ENCODE data around the gene ZDHHC13. TPM values are rescaled to one million over a fixed set of nuclear protein-coding genes. Genes with fewer than 3 reads are reported as not detected.

ZDHHC13 gene
- total RNA-seq, 1 experiment from 2014 or later, result 35.5 TPM

GRCh38 chr11:19204836-19205235, 87.9 kb downstream of the ZDHHC13 start:
- H3K27ac ChIP-seq, result no peak overlapping the region
- intact Hi-C loops (cut with micrococcal nuclease; ENCODE audit: unreplicated experiment), result no loop called here
- no peak for DNase-seq
- no peak overlapping the region for H2AFZ ChIP-seq
- H3K79me2 ChIP-seq (ENCODE audit: low read depth), result no peaks in the 10 kb centered on the region
- BruUV-seq (replicated peaks), result no TSS peak
- no peaks in the 10 kb centered on the region for H3K9me2 ChIP-seq (ENCODE audit: insufficient read depth)
- CTCF ChIA-PET, result no interaction called here
- no peaks in the 10 kb centered on the region for H3K9me3 ChIP-seq (ENCODE audit: insufficient read depth, low read depth)
- no peaks in the 10 kb centered on the region for H3K27me3 ChIP-seq (ENCODE audit: insufficient read depth, low read depth)
- H4K20me1 ChIP-seq (ENCODE audit: insufficient read depth), result no peaks in the 10 kb centered on the region
- peaks cover 8% of the 10 kb centered on the region for H3F3A ChIP-seq (ENCODE audit: insufficient read depth, low read depth)
- no peak for TF ChIP-seq EZH2 (IDR thresholded peaks at IDR 0.05; ENCODE audit: low read depth)
- TF ChIP-seq, protein P1, sequence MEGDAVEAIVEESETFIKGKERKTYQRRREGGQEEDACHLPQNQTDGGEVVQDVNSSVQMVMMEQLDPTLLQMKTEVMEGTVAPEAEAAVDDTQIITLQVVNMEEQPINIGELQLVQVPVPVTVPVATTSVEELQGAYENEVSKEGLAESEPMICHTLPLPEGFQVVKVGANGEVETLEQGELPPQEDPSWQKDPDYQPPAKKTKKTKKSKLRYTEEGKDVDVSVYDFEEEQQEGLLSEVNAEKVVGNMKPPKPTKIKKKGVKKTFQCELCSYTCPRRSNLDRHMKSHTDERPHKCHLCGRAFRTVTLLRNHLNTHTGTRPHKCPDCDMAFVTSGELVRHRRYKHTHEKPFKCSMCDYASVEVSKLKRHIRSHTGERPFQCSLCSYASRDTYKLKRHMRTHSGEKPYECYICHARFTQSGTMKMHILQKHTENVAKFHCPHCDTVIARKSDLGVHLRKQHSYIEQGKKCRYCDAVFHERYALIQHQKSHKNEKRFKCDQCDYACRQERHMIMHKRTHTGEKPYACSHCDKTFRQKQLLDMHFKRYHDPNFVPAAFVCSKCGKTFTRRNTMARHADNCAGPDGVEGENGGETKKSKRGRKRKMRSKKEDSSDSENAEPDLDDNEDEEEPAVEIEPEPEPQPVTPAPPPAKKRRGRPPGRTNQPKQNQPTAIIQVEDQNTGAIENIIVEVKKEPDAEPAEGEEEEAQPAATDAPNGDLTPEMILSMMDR (conservative IDR thresholded peaks at IDR 0.05), result no peak
- H3K36me3 ChIP-seq (ENCODE audit: low read depth), result no peaks in the 10 kb centered on the region
- H3K4me1 ChIP-seq (replicated peaks; ENCODE audit: insufficient read depth), result peaks cover 17% of the 10 kb centered on the region
- POLR2A ChIA-PET (ENCODE audit: unreplicated experiment), result no interaction called here
- H3K4me3 ChIP-seq, result no peak overlapping the region
- H3K4me2 ChIP-seq, result no peak overlapping the region

GRCh38 chr11:19208181-19208580, 91.2 kb downstream of the ZDHHC13 start:
- no peaks in the 10 kb centered on the region for H4K20me1 ChIP-seq (ENCODE audit: insufficient read depth)
- intact Hi-C loops (cut with micrococcal nuclease; ENCODE audit: unreplicated experiment), result no loop called here
- no peak overlapping the region for H3K27ac ChIP-seq
- ChIA-PET CTCF (no interaction called here), POLR2A (ENCODE audit: unreplicated experiment) (no interaction called here)
- H3F3A ChIP-seq (ENCODE audit: insufficient read depth, low read depth), result no peaks in the 10 kb centered on the region
- H3K9me2 ChIP-seq (ENCODE audit: insufficient read depth), result no peaks in the 10 kb centered on the region
- no peaks in the 10 kb centered on the region for H3K9me3 ChIP-seq (ENCODE audit: insufficient read depth, low read depth)
- no peak for TF ChIP-seq EZH2 (IDR thresholded peaks at IDR 0.05; ENCODE audit: low read depth)
- TF ChIP-seq, protein P1 (conservative IDR thresholded peaks at IDR 0.05), result no peak
- no peaks in the 10 kb centered on the region for H3K4me1 ChIP-seq (replicated peaks; ENCODE audit: insufficient read depth)
- no TSS peak for BruUV-seq (replicated peaks)
- H3K4me3 ChIP-seq, result no peak overlapping the region
- H3K79me2 ChIP-seq (ENCODE audit: low read depth), result no peaks in the 10 kb centered on the region
- no peaks in the 10 kb centered on the region for H3K27me3 ChIP-seq (ENCODE audit: insufficient read depth, low read depth)
- no peak for DNase-seq
- H2AFZ ChIP-seq, result no peak overlapping the region
- H3K4me2 ChIP-seq, result no peak overlapping the region
- no peaks in the 10 kb centered on the region for H3K36me3 ChIP-seq (ENCODE audit: low read depth)

DNA sequence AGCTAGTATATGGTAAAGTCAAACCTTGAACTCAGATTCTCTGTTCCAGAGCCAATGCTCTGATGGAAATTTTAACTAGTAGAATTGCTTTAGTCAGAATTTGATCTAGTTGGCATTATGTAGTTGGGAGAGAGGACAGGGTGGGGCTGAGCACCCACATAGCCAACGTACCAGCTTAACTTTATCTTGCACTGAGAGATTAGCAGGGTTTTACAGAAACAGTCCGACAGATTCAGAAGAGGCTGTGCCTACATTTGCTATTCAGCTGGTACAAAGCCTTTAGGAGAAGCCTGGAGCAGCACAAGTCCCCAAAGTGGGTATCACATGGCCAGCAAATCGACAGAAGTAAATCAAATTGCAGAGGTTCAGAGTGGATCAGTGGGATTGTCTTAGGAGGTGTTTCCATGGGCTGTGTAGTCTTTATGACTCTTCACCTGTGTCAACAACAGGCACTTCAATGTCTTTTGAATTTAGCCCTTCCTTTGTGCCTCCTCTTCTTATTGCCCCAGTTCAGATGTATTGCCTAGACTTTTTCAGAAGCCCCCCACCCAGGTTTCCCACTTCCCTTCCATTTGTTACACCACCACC, 92.1 kb downstream of the ZDHHC13 start:
- H3K4me1 ChIP-seq (replicated peaks; ENCODE audit: insufficient read depth), result no peaks in the 10 kb centered on the region
- H3K36me3 ChIP-seq (ENCODE audit: low read depth), result no peaks in the 10 kb centered on the region
- H3K9me2 ChIP-seq (ENCODE audit: insufficient read depth), result no peaks in the 10 kb centered on the region
- TF ChIP-seq, protein P1 (conservative IDR thresholded peaks at IDR 0.05), result no peak
- TF ChIP-seq EZH2 (IDR thresholded peaks at IDR 0.05; ENCODE audit: low read depth), result no peak
- H3K27ac ChIP-seq, result no peak overlapping the region
- DNase-seq, result no peak
- H3K4me2 ChIP-seq, result no peak overlapping the region
- intact Hi-C loops (cut with micrococcal nuclease; ENCODE audit: unreplicated experiment), result no loop called here
- no peaks in the 10 kb centered on the region for H3F3A ChIP-seq (ENCODE audit: insufficient read depth, low read depth)
- H3K79me2 ChIP-seq (ENCODE audit: low read depth), result no peaks in the 10 kb centered on the region
- ChIA-PET POLR2A (ENCODE audit: unreplicated experiment) (interaction anchor here (0.7 kb wide), 1 partner anchor 30 kb away, joined by 4 read pairs; no protein-coding TSS in a partner anchor), CTCF (no interaction called here)
- H3K4me3 ChIP-seq, result no peak overlapping the region
- BruUV-seq (replicated peaks), result no TSS peak
- no peaks in the 10 kb centered on the region for H3K27me3 ChIP-seq (ENCODE audit: insufficient read depth, low read depth)
- H2AFZ ChIP-seq, result no peak overlapping the region
- H4K20me1 ChIP-seq (ENCODE audit: insufficient read depth), result no peaks in the 10 kb centered on the region
- H3K9me3 ChIP-seq (ENCODE audit: insufficient read depth, low read depth), result no peaks in the 10 kb centered on the region

All from PC-9 (cell line).